ENCODE data around the gene ASPG.

The ASPG gene

GRCh38 chr14:104075530-104076151, 9.9 kb upstream of the ASPG start:
- no peak for DNase-seq
- Histone ChIP-seq H3K9me3 (ENCODE audit: control insufficient read depth, low read length) (no peaks in the 10 kb centered on the region), H3K36me3 (ENCODE audit: control insufficient read depth, insufficient read depth, low read length) (no peaks in the 10 kb centered on the region), H3K27ac (ENCODE audit: insufficient read depth, low read length, poor library complexity, severe bottlenecking) (no peak overlapping the region), H3K4me1 (ENCODE audit: control insufficient read depth, insufficient read depth, low read length, poor library complexity, severe bottlenecking) (no peaks in the 10 kb centered on the region), H3K27me3 (replicated peaks; ENCODE audit: control insufficient read depth, insufficient read depth, low read length, poor library complexity, severe bottlenecking) (no peaks in the 10 kb centered on the region), H3K4me3 (ENCODE audit: insufficient read depth, low read depth, low read length, poor library complexity, severe bottlenecking) (no peak overlapping the region)

DNA sequence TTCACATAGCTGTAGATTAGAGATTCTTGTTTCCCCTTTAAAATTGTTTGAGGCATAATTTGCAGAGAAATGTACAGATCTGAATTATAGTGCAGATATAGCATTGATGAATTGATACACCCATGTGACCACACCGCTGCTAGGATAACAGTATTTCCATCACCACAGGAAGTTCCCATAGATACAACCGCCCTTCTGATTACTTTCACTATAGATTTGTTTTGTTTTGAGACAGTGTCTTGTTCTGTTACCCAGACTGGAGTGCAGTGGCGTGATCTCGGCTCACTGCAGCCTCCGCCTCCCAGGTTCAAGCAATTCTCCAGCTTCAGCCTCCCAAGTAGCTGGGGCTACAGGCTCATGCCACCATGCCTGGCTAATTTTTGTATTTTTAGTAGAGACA, 8.8 kb upstream of the ASPG start:
- no peaks in the 10 kb centered on the region for H3K4me1 ChIP-seq (ENCODE audit: control insufficient read depth, insufficient read depth, low read length, poor library complexity, severe bottlenecking)
- no peaks in the 10 kb centered on the region for H3K27me3 ChIP-seq (replicated peaks; ENCODE audit: control insufficient read depth, insufficient read depth, low read length, poor library complexity, severe bottlenecking)
- H3K36me3 ChIP-seq (ENCODE audit: control insufficient read depth, insufficient read depth, low read length) = no peaks in the 10 kb centered on the region
- H3K4me3 ChIP-seq (ENCODE audit: insufficient read depth, low read depth, low read length, poor library complexity, severe bottlenecking) = no peak overlapping the region
- H3K27ac ChIP-seq (ENCODE audit: insufficient read depth, low read length, poor library complexity, severe bottlenecking) = no peak overlapping the region
- no peaks in the 10 kb centered on the region for H3K9me3 ChIP-seq (ENCODE audit: control insufficient read depth, low read length)
- DNase-seq = no peak

DNA sequence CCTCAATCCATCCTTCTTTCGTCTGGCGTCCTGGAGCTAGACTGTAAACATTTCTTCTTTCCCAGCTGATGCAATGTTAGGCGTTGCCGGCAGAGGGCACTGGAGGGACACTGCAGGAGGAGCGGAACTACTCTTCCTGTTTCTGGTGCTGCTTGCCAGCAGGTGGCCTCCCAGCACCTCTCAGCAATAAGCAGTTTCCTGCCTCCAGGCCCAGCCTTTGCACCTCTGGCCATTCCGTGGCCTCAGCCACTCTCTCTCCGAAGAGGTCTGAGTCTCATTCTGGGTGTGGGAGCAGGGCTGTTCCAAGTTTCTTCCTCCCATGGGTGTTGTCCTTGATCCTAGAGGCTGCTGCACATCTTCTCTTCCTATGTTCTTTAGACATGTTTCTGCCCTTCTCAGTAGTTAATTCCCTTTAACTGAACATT, 7.5 kb upstream of the ASPG start:
- no peaks in the 10 kb centered on the region for H3K4me1 ChIP-seq (ENCODE audit: control insufficient read depth, insufficient read depth, low read length, poor library complexity, severe bottlenecking)
- DNase-seq = peak; percentile 59 to 72 (median 65)
- no peaks in the 10 kb centered on the region for H3K27me3 ChIP-seq (replicated peaks; ENCODE audit: control insufficient read depth, insufficient read depth, low read length, poor library complexity, severe bottlenecking)
- H3K27ac ChIP-seq (ENCODE audit: insufficient read depth, low read length, poor library complexity, severe bottlenecking) = peak overlapping the region; percentile 3
- H3K9me3 ChIP-seq (ENCODE audit: control insufficient read depth, low read length) = no peaks in the 10 kb centered on the region
- H3K36me3 ChIP-seq (ENCODE audit: control insufficient read depth, insufficient read depth, low read length) = no peaks in the 10 kb centered on the region
- no peak overlapping the region for H3K4me3 ChIP-seq (ENCODE audit: insufficient read depth, low read depth, low read length, poor library complexity, severe bottlenecking)

DNA sequence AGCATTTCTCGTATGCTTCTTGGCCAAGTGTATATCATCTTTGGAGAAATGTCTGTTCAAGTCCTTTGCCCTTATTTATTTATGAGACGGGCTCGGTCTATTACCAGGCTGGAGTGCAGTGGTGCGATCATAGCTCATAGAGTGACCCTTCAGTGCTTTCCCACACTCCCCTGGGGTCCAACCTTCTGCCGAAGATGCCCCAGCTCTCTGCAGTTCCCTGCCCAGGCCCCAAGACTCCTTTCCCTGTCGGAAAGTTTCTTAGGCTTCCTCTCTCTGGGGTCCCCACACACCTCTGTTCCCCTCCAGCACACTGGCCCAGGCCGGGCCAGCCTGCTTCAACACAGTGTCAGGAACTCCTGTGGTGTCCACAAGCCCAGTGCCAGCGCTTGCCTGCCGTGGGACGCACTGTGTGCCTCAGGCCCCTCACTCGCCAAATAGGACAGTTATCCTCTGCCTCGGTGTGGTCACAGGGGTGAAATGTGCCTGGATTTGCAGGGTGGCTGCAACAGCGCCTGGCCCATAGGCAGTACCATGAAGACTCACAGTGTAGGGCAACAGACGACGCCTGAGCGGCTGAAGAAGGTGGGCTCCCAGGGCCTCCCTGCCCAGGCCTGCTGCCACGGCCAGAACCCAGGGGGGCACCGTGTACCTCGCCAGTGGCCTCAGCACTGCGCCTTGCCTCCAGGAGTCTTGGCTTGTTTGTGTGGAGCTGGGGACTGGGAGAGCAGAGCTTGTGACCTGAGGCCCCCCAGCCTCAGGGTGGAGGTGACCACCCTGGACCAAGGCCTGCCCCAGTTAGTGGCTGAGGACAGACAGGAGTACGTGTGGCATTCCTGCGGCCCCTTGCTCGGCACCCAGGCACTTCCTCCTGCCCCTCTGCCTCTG, 4.9 kb upstream of the ASPG start:
- Histone ChIP-seq H3K4me1 (ENCODE audit: control insufficient read depth, insufficient read depth, low read length, poor library complexity, severe bottlenecking) (peaks cover 2% of the 10 kb centered on the region), H3K27ac (ENCODE audit: insufficient read depth, low read length, poor library complexity, severe bottlenecking) (no peak overlapping the region), H3K27me3 (replicated peaks; ENCODE audit: control insufficient read depth, insufficient read depth, low read length, poor library complexity, severe bottlenecking) (peaks cover 3% of the 10 kb centered on the region), H3K36me3 (ENCODE audit: control insufficient read depth, insufficient read depth, low read length) (no peaks in the 10 kb centered on the region), H3K9me3 (ENCODE audit: control insufficient read depth, low read length) (no peaks in the 10 kb centered on the region), H3K4me3 (ENCODE audit: insufficient read depth, low read depth, low read length, poor library complexity, severe bottlenecking) (no peak overlapping the region)
- DNase-seq = no peak

DNA sequence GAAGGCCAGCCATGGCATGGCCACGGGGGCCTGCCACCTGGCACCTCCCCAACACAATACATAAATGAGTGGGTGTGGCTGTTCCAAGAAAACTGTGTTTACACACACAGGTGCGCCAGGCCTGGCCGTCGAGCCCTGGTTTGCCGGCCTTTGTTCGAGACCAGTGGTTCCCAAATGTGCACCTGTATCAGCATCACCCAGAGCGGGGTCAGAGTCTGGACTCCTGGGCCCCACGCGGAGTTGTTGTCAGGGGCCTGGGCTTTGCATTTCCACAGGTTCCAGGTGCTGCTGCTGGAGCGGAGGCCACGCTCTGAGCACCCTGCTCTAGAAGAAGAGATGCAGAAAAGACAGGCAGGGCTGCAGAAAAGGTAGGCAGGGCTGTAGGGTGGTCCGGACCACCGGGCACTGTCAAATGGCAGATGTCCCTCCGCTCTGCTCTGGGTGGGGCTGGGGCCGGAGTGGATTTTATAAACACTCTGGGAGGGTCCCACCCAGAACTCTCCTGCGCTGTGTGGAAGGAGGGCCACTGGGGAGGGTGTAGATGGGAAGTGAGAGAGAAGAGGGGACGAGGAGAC, 4.2 kb upstream of the ASPG start:
- H3K27ac ChIP-seq (ENCODE audit: insufficient read depth, low read length, poor library complexity, severe bottlenecking) = no peak overlapping the region
- no peaks in the 10 kb centered on the region for H3K36me3 ChIP-seq (ENCODE audit: control insufficient read depth, insufficient read depth, low read length)
- no peak overlapping the region for H3K4me3 ChIP-seq (ENCODE audit: insufficient read depth, low read depth, low read length, poor library complexity, severe bottlenecking)
- H3K27me3 ChIP-seq (replicated peaks; ENCODE audit: control insufficient read depth, insufficient read depth, low read length, poor library complexity, severe bottlenecking) = peaks cover 9% of the 10 kb centered on the region
- H3K4me1 ChIP-seq (ENCODE audit: control insufficient read depth, insufficient read depth, low read length, poor library complexity, severe bottlenecking) = peaks cover 3% of the 10 kb centered on the region
- DNase-seq = no peak
- no peaks in the 10 kb centered on the region for H3K9me3 ChIP-seq (ENCODE audit: control insufficient read depth, low read length)

DNA sequence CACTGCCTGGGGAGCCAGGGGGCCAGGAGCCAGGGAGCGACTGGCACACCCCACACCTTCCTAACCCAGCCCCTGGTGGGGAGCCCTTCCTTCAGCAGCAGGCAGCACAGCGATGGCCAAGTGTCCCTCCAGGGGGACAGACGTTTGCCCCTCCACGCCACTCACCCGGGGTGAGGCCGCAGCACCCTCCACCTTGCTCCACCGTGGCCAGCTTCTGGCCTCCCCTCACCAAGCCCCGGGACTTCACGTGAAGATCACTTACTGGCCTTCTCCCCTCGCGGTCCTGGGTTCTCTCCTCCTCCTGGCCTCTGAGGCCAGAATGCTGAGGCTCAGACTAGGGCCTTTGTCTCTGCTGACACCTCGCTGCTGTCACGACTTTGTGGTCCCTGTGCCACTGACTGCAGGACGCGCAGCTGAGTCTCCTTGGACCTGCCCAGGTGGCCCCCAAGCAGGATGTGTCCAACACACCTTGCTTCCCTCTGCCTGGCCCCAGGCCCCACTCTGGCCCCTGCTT, 3.5 kb upstream of the ASPG start:
- Histone ChIP-seq H3K9me3 (ENCODE audit: control insufficient read depth, low read length) (no peaks in the 10 kb centered on the region), H3K27ac (ENCODE audit: insufficient read depth, low read length, poor library complexity, severe bottlenecking) (no peak overlapping the region), H3K36me3 (ENCODE audit: control insufficient read depth, insufficient read depth, low read length) (no peaks in the 10 kb centered on the region), H3K4me1 (ENCODE audit: control insufficient read depth, insufficient read depth, low read length, poor library complexity, severe bottlenecking) (peaks cover 3% of the 10 kb centered on the region), H3K27me3 (replicated peaks; ENCODE audit: control insufficient read depth, insufficient read depth, low read length, poor library complexity, severe bottlenecking) (peaks cover 10% of the 10 kb centered on the region), H3K4me3 (ENCODE audit: insufficient read depth, low read depth, low read length, poor library complexity, severe bottlenecking) (no peak overlapping the region)
- DNase-seq = no peak

GRCh38 chr14:104082807-104083206, 2.7 kb upstream of the ASPG start:
- H3K9me3 ChIP-seq (ENCODE audit: control insufficient read depth, low read length) = no peaks in the 10 kb centered on the region
- DNase-seq = no peak
- H3K27me3 ChIP-seq (replicated peaks; ENCODE audit: control insufficient read depth, insufficient read depth, low read length, poor library complexity, severe bottlenecking) = peaks cover 10% of the 10 kb centered on the region
- no peak overlapping the region for H3K4me3 ChIP-seq (ENCODE audit: insufficient read depth, low read depth, low read length, poor library complexity, severe bottlenecking)
- H3K36me3 ChIP-seq (ENCODE audit: control insufficient read depth, insufficient read depth, low read length) = no peaks in the 10 kb centered on the region
- H3K27ac ChIP-seq (ENCODE audit: insufficient read depth, low read length, poor library complexity, severe bottlenecking) = no peak overlapping the region
- peaks cover 3% of the 10 kb centered on the region for H3K4me1 ChIP-seq (ENCODE audit: control insufficient read depth, insufficient read depth, low read length, poor library complexity, severe bottlenecking)

GRCh38 chr14:104084251-104085002, 1.1 kb upstream of the ASPG start:
- Histone ChIP-seq H3K27ac (ENCODE audit: insufficient read depth, low read length, poor library complexity, severe bottlenecking) (no peak overlapping the region), H3K27me3 (replicated peaks; ENCODE audit: control insufficient read depth, insufficient read depth, low read length, poor library complexity, severe bottlenecking) (peaks cover 10% of the 10 kb centered on the region)

DNA sequence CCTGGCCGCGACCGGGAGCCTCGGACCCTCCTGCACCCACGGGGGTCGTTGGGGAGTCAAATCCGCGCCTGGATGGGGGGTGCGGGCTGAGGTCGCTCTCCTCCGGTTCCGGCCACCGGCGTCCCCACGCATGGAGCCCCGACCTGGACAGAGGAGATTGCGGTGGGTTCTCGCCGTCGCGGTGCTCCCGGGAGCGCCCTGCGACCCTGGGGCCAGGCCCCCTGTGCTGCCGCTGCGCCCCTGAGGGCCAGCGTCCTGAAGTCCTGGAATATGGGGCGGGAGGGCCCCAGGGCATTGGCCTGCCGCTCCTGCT, 345 bp downstream of the ASPG start:
- H3K27me3 ChIP-seq (replicated peaks; ENCODE audit: control insufficient read depth, insufficient read depth, low read length, poor library complexity, severe bottlenecking) = peaks cover 10% of the 10 kb centered on the region
- no peaks in the 10 kb centered on the region for H3K36me3 ChIP-seq (ENCODE audit: control insufficient read depth, insufficient read depth, low read length)
- no peaks in the 10 kb centered on the region for H3K9me3 ChIP-seq (ENCODE audit: control insufficient read depth, low read length)
- peaks cover 3% of the 10 kb centered on the region for H3K4me1 ChIP-seq (ENCODE audit: control insufficient read depth, insufficient read depth, low read length, poor library complexity, severe bottlenecking)
- no peak overlapping the region for H3K4me3 ChIP-seq (ENCODE audit: insufficient read depth, low read depth, low read length, poor library complexity, severe bottlenecking)
- DNase-seq = no peak
- H3K27ac ChIP-seq (ENCODE audit: insufficient read depth, low read length, poor library complexity, severe bottlenecking) = no peak overlapping the region

More at GRCh38 chr14:104084251-104085002, 1.1 kb upstream of the ASPG start:
- H3K4me3 ChIP-seq (ENCODE audit: insufficient read depth, low read depth, low read length, poor library complexity, severe bottlenecking) = no peak overlapping the region
- H3K4me1 ChIP-seq (ENCODE audit: control insufficient read depth, insufficient read depth, low read length, poor library complexity, severe bottlenecking) = peaks cover 3% of the 10 kb centered on the region
- no peak for DNase-seq
- H3K36me3 ChIP-seq (ENCODE audit: control insufficient read depth, insufficient read depth, low read length) = no peaks in the 10 kb centered on the region
- H3K9me3 ChIP-seq (ENCODE audit: control insufficient read depth, low read length) = no peaks in the 10 kb centered on the region
